ENCODE measurements around the gene KCNJ9.
"Not testable (repeated sequence)": the region's sequence is repeated elsewhere in the genome, so short reads cannot be mapped to it uniquely, and the experiment has no call there.

Gene KCNJ9

DNA sequence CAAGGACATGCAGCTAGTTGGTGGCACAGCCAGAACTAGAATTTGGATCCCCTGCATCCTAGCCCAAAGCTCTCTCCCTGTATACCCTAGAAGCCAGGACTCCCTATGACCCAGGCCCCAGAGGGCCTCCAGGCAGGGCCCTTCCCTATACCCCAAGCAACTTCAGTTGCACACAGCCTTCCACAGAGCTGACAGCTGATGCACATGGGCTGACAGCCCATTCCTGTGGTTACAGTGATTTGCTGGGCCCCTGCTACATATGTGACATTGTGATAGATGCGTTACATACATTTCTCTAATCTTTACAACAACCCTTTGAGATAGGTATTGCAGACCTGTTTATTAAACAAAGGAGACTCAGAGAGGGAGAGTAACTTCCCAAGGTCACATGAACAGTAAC, 40.0 kb downstream of the KCNJ9 start:
- no peak for DNase-seq (ENCODE audit: extremely low spot score)
- POLR2A ChIA-PET = no interaction called here
- CTCF ChIA-PET = no interaction called here
- no peak for TF ChIP-seq ARNT (IDR thresholded peaks at IDR 0.05)
- no peak for TF ChIP-seq FOXA1 (IDR thresholded peaks at IDR 0.05)
- TF ChIP-seq, protein P1, sequence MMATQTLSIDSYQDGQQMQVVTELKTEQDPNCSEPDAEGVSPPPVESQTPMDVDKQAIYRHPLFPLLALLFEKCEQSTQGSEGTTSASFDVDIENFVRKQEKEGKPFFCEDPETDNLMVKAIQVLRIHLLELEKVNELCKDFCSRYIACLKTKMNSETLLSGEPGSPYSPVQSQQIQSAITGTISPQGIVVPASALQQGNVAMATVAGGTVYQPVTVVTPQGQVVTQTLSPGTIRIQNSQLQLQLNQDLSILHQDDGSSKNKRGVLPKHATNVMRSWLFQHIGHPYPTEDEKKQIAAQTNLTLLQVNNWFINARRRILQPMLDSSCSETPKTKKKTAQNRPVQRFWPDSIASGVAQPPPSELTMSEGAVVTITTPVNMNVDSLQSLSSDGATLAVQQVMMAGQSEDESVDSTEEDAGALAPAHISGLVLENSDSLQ (IDR thresholded peaks at IDR 0.05) = no peak
- no peak for TF ChIP-seq LEF1 (IDR thresholded peaks at IDR 0.05; ENCODE audit: borderline replicate concordance)
- TF ChIP-seq L3MBTL2 (conservative IDR thresholded peaks at IDR 0.05) = no peak
- TF ChIP-seq SUZ12 (IDR thresholded peaks at IDR 0.05) = no peak
- TF ChIP-seq ZNF384 (IDR thresholded peaks at IDR 0.05) = no peak
- no peak for TF ChIP-seq FOXM1 (IDR thresholded peaks at IDR 0.05; ENCODE audit: borderline replicate concordance)
- TF ChIP-seq TARDBP (IDR thresholded peaks at IDR 0.05) = no peak
- no peak for TF ChIP-seq CTBP1 (IDR thresholded peaks at IDR 0.05; ENCODE audit: borderline replicate concordance)

DNA sequence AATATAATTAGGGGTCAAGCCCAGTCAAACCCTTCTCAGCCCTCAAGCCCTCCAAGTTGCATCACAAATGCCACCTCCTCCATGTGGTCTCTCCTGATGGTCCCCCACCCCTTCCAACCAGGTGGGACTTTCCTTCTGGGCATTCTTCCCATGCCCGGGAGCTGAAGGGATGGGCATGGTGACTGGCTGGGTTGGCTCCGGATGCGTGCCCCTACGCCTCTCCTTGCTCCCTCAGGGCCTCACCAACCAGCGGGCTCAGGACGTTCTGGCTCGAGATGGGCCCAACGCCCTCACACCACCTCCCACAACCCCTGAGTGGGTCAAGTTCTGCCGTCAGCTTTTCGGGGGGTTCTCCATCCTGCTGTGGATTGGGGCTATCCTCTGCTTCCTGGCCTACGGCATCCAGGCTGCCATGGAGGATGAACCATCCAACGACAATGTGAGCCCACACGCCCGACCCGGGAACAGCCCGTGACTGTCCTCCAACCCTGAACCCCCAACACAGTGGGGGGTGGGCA, 41.7 kb downstream of the KCNJ9 start:
- no peak for DNase-seq (ENCODE audit: extremely low spot score)
- ChIA-PET CTCF (no interaction called here), POLR2A (interaction anchor here (1.2 kb wide), 1 partner anchor 139 kb away, joined by 3 read pairs; the partner anchor contains the start of gene DCAF8)
- TF ChIP-seq LEF1 (IDR thresholded peaks at IDR 0.05; ENCODE audit: borderline replicate concordance) (no peak), FOXA1 (IDR thresholded peaks at IDR 0.05) (no peak), ARNT (IDR thresholded peaks at IDR 0.05) (no peak), NFRKB (IDR thresholded peaks at IDR 0.05) (no peak), ELF4 (IDR thresholded peaks at IDR 0.05) (no peak), ZNF384 (IDR thresholded peaks at IDR 0.05) (no peak)
- TF ChIP-seq, protein P1 (IDR thresholded peaks at IDR 0.05) = no peak

DNA sequence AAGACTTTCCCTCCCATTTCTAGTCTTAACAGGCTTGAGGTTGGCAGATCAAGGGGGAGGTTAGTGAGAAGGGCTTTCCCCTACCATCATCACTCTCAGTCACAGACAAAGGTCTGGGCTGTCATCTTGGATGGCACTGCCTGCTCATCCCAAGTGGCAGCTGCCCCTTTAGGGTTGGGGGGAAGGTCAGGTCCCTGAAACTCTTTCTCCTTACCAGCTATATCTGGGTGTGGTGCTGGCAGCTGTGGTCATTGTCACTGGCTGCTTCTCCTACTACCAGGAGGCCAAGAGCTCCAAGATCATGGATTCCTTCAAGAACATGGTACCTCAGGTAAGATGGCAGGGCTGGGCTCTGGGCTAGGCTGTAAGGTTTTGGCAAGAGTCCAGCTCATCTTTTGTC, 42.4 kb downstream of the KCNJ9 start:
- DNase-seq (ENCODE audit: extremely low spot score) = no peak
- TF ChIP-seq ZNF384 (IDR thresholded peaks at IDR 0.05) (no peak), CTBP1 (IDR thresholded peaks at IDR 0.05; ENCODE audit: borderline replicate concordance) (no peak), BHLHE40 (IDR thresholded peaks at IDR 0.05; ENCODE audit: borderline replicate concordance) (no peak), L3MBTL2 (conservative IDR thresholded peaks at IDR 0.05) (no peak), HDGF (IDR thresholded peaks at IDR 0.05; ENCODE audit: borderline replicate concordance) (no peak), FOXA1 (IDR thresholded peaks at IDR 0.05) (no peak), SUZ12 (IDR thresholded peaks at IDR 0.05) (no peak), FOXM1 (IDR thresholded peaks at IDR 0.05; ENCODE audit: borderline replicate concordance) (no peak), LEF1 (IDR thresholded peaks at IDR 0.05; ENCODE audit: borderline replicate concordance) (no peak), FOXK2 (IDR thresholded peaks at IDR 0.05) (no peak), NFRKB (IDR thresholded peaks at IDR 0.05) (no peak), SP1 (IDR thresholded peaks at IDR 0.05) (no peak), ARNT (IDR thresholded peaks at IDR 0.05) (no peak), ELF4 (IDR thresholded peaks at IDR 0.05) (no peak), TARDBP (IDR thresholded peaks at IDR 0.05) (no peak)
- TF ChIP-seq, protein P1 (IDR thresholded peaks at IDR 0.05) = no peak
- CTCF ChIA-PET = no interaction called here
- POLR2A ChIA-PET = no interaction called here

DNA sequence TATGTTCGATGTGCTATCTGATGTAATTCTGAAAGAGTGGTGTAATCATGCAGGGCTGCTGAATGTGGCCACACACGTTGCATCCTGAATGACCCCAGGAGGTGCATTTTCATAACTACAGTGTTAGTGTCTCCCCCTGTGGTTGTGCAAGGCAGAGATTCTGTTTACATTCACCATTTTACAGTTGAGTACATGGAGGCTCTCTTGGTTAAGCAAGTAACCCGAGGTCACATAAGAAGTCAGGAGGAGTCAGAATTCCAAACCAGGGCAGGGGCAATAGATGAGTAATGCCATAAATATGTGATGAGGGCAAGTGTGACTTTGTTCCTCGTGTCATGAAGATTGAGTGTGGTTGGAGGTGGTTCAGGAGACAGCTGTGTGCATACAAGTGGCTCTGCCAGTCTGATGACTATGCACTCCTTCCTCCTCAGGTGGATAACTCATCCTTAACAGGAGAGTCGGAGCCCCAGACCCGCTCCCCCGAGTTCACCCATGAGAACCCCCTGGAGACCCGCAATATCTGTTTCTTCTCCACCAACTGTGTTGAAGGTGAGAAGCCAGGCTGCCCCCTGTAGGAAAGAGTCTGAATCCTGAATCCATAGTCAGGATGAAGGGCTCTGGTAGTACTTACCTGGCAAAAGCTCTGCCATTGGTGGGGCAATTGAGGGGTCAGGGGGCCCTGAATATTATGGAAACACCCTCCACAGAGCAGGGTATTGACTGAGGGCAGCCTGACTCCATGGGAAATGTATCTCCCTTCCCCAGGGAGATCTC, 43.6 kb downstream of the KCNJ9 start:
- CTCF ChIA-PET = no interaction called here
- POLR2A ChIA-PET = no interaction called here
- no peak for DNase-seq (ENCODE audit: extremely low spot score)
- TF ChIP-seq CTBP1 (IDR thresholded peaks at IDR 0.05; ENCODE audit: borderline replicate concordance) (no peak), NFRKB (IDR thresholded peaks at IDR 0.05) (no peak), BHLHE40 (IDR thresholded peaks at IDR 0.05; ENCODE audit: borderline replicate concordance) (no peak), SP1 (IDR thresholded peaks at IDR 0.05) (no peak), FOXK2 (IDR thresholded peaks at IDR 0.05) (no peak), FOXM1 (IDR thresholded peaks at IDR 0.05; ENCODE audit: borderline replicate concordance) (no peak), HDGF (IDR thresholded peaks at IDR 0.05; ENCODE audit: borderline replicate concordance) (no peak)

DNA sequence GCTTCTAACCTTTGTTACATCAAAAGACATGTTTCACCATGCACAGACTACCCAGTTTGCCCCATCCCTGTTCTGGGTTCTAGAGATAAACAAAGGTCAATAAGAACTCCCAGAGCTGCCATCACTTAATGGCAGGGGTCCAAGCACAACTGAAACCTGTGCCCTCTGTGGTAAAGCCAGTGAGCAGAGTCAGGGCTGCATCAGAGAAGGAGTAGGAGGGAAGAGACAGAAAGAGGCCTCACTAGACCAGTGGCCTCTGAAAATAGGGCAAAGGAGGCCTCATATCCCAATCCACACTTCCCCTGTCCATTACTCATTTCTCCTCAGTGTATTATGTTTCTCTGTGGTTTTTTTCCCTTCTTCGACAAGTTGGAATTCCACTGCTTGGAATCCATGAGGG, 44.4 kb downstream of the KCNJ9 start:
- no peak for DNase-seq (ENCODE audit: extremely low spot score)
- CTCF ChIA-PET = no interaction called here
- no peak for TF ChIP-seq LEF1 (IDR thresholded peaks at IDR 0.05; ENCODE audit: borderline replicate concordance)
- no peak for TF ChIP-seq SUZ12 (IDR thresholded peaks at IDR 0.05)
- TF ChIP-seq ZNF384 (IDR thresholded peaks at IDR 0.05) = no peak
- no peak for TF ChIP-seq ELF4 (IDR thresholded peaks at IDR 0.05)
- no peak for TF ChIP-seq SP1 (IDR thresholded peaks at IDR 0.05)
- TF ChIP-seq NFRKB (IDR thresholded peaks at IDR 0.05) = no peak
- no peak for TF ChIP-seq HDGF (IDR thresholded peaks at IDR 0.05; ENCODE audit: borderline replicate concordance)
- TF ChIP-seq ARNT (IDR thresholded peaks at IDR 0.05) = no peak
- TF ChIP-seq FOXA1 (IDR thresholded peaks at IDR 0.05) = no peak
- no peak for TF ChIP-seq CTBP1 (IDR thresholded peaks at IDR 0.05; ENCODE audit: borderline replicate concordance)
- POLR2A ChIA-PET = no interaction called here

DNA sequence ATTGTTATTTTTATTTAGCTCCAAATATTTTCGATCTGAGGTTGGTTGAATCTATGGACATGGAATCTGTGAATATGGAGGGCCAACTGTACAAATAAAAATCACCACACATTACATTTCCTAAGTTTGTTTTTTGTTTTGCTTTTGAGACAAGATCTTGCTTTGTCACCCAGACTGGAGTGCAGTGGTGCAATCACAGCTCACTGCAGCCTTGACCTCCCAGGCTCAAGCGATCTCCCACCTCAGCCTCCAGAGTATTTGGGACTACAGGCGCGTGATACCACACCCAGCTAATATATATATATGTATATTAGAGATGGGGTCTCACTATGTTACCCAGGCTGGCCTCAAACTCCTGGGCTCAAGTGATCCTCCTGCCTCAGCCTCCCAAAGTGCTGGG, 45.0 kb downstream of the KCNJ9 start:
- CTCF ChIA-PET; POLR2A ChIA-PET; DNase-seq (ENCODE audit: extremely low spot score): not testable (repeated sequence)

Data from HEK293T (cell line).